SH-SY5Y (cell line): ENCODE measurements around the gene TOR1AIP2.

Source experiments
- GATA2 ChIP-seq: IDR thresholded peaks from 2 replicates; pipeline ENCODE4 v1.6.1; 2011; ENCODE audit warnings: mild to moderate bottlenecking, low read depth, low read length
- GATA3 ChIP-seq: IDR thresholded peaks from 2 replicates; pipeline ENCODE4 v1.6.1; 2011; ENCODE audit warnings: low read depth, mild to moderate bottlenecking, low read length, moderate library complexity

DNA sequence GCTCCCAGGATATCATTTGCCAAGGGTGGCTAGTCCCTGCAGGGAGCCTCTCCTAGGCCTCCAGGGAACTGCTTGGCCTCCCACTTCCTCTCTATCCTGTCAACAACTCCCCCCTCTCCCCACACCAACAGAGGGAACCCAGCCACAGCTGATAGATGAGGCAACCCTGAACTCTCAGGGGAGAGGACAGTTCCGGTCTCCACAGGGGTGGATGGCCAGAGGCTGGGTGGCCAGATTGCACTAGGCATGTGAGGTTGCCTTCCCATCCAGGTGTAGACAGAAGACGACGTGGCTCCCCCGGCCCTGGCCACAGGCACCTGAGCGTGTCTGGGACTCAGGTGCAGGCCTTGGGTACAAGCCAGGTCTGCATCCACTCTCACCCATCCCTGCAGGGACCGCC lies 53.3 kb downstream of the TOR1AIP2 start:
- TF ChIP-seq GATA2 (no peak), GATA3 (no peak)
